ENCODE results near the gene HEATR5B. TPM values are rescaled to one million over a fixed set of nuclear protein-coding genes. Genes with fewer than 3 reads are reported as not detected.

Gene HEATR5B
- total and polyA plus RNA-seq, 2 of the 8 experiments (the other 6 are each of a cell fraction or from before 2014, with no cell fraction given): 7.0 to 12.6 TPM

DNA sequence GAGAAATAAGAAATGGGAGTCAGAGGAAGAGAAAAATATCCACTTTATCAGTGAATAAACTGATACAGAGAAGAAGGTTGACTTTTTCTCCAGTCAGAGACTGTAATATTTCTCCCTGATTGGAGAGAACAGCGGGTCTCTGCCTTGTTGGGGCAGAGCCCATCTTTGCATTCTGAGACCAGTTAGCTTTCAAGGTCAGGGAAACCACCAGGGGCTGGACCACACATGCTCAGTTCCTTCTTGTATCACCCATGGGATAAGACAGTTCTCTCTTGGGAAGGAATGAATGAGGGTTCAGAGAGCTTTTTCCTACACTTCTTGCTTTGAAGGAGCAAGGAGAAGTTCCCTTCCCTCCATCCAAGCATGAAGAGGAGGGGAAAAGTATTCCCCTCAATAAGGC lies 12.4 kb upstream of the HEATR5B start (continued):
- TF ChIP-seq, protein P1, sequence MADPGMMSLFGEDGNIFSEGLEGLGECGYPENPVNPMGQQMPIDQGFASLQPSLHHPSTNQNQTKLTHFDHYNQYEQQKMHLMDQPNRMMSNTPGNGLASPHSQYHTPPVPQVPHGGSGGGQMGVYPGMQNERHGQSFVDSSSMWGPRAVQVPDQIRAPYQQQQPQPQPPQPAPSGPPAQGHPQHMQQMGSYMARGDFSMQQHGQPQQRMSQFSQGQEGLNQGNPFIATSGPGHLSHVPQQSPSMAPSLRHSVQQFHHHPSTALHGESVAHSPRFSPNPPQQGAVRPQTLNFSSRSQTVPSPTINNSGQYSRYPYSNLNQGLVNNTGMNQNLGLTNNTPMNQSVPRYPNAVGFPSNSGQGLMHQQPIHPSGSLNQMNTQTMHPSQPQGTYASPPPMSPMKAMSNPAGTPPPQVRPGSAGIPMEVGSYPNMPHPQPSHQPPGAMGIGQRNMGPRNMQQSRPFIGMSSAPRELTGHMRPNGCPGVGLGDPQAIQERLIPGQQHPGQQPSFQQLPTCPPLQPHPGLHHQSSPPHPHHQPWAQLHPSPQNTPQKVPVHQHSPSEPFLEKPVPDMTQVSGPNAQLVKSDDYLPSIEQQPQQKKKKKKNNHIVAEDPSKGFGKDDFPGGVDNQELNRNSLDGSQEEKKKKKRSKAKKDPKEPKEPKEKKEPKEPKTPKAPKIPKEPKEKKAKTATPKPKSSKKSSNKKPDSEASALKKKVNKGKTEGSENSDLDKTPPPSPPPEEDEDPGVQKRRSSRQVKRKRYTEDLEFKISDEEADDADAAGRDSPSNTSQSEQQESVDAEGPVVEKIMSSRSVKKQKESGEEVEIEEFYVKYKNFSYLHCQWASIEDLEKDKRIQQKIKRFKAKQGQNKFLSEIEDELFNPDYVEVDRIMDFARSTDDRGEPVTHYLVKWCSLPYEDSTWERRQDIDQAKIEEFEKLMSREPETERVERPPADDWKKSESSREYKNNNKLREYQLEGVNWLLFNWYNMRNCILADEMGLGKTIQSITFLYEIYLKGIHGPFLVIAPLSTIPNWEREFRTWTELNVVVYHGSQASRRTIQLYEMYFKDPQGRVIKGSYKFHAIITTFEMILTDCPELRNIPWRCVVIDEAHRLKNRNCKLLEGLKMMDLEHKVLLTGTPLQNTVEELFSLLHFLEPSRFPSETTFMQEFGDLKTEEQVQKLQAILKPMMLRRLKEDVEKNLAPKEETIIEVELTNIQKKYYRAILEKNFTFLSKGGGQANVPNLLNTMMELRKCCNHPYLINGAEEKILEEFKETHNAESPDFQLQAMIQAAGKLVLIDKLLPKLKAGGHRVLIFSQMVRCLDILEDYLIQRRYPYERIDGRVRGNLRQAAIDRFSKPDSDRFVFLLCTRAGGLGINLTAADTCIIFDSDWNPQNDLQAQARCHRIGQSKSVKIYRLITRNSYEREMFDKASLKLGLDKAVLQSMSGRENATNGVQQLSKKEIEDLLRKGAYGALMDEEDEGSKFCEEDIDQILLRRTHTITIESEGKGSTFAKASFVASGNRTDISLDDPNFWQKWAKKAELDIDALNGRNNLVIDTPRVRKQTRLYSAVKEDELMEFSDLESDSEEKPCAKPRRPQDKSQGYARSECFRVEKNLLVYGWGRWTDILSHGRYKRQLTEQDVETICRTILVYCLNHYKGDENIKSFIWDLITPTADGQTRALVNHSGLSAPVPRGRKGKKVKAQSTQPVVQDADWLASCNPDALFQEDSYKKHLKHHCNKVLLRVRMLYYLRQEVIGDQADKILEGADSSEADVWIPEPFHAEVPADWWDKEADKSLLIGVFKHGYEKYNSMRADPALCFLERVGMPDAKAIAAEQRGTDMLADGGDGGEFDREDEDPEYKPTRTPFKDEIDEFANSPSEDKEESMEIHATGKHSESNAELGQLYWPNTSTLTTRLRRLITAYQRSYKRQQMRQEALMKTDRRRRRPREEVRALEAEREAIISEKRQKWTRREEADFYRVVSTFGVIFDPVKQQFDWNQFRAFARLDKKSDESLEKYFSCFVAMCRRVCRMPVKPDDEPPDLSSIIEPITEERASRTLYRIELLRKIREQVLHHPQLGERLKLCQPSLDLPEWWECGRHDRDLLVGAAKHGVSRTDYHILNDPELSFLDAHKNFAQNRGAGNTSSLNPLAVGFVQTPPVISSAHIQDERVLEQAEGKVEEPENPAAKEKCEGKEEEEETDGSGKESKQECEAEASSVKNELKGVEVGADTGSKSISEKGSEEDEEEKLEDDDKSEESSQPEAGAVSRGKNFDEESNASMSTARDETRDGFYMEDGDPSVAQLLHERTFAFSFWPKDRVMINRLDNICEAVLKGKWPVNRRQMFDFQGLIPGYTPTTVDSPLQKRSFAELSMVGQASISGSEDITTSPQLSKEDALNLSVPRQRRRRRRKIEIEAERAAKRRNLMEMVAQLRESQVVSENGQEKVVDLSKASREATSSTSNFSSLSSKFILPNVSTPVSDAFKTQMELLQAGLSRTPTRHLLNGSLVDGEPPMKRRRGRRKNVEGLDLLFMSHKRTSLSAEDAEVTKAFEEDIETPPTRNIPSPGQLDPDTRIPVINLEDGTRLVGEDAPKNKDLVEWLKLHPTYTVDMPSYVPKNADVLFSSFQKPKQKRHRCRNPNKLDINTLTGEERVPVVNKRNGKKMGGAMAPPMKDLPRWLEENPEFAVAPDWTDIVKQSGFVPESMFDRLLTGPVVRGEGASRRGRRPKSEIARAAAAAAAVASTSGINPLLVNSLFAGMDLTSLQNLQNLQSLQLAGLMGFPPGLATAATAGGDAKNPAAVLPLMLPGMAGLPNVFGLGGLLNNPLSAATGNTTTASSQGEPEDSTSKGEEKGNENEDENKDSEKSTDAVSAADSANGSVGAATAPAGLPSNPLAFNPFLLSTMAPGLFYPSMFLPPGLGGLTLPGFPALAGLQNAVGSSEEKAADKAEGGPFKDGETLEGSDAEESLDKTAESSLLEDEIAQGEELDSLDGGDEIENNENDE (IDR thresholded peaks at IDR 0.05; ENCODE audit: insufficient replicate concordance, low read length): no peak
- no peak for TF ChIP-seq SP2 (IDR thresholded peaks at IDR 0.05; ENCODE audit: low read length)
- TF ChIP-seq SIN3A (conservative IDR thresholded peaks at IDR 0.05 in 1 of 2, IDR thresholded peaks at IDR 0.05 in 1 of 2; ENCODE audit: low read depth in 1 of 2, low read length in 2 of 2): no peak
- no peak for TF ChIP-seq RNF2 (IDR thresholded peaks at IDR 0.05; ENCODE audit: borderline replicate concordance, low read depth, low read length, missing control alignments, poor library complexity, severe bottlenecking)
- no peak for TF ChIP-seq BRCA1 (IDR thresholded peaks at IDR 0.05; ENCODE audit: low read depth, low read length)
- TF ChIP-seq RFX5 (IDR thresholded peaks at IDR 0.05; ENCODE audit: borderline replicate concordance, low read depth, low read length): no peak

Data from H1 (cell line).